Body of pancreas (tissue), 4 donors: ENCODE data around the gene FRMPD4.

ENCODE experiments used
- CTCF ChIP-seq, 7 experiments: fragments of 450-650 bp in 4 of 7; fragments of 200-600 bp in 3 of 7; sonication (generic) in 3 of 7; IDR thresholded peaks; one replicate each; pipeline ENCODE4 v1.5.1; 2016 to 2019; ENCODE audit warnings: antibody characterized with exemption in 7 of 7
- POLR2A ChIP-seq, 3 donors: fragments of 450-650 bp; IDR thresholded peaks; one replicate each; pipeline ENCODE4 v1.6.1; 2016; ENCODE audit warnings: antibody characterized with exemption in 3 of 3, mild to moderate bottlenecking in 2 of 3

DNA sequence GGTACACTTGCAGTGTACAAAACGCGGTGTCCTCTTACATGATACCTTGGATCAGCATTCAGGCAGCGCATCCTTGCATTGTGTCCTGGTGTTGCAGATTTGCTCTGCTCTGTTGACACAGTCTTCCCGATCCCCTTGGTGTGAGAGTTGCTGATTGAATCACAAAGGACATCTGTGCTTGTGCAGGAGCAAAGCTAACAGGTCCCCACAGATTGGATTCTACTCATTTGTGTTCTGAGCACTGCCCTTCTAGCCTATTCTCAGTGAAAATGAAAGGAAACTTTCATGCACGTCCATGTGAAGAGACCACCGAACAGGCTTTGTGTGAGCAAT, 171.4 kb downstream of the FRMPD4 start:
- no peak for TF ChIP-seq CTCF (IDR thresholded peaks at IDR 0.05)
- no peak for TF ChIP-seq POLR2A (IDR thresholded peaks at IDR 0.05)
